Measurements from ENCODE around the gene AAGAB.

AAGAB gene

DNA sequence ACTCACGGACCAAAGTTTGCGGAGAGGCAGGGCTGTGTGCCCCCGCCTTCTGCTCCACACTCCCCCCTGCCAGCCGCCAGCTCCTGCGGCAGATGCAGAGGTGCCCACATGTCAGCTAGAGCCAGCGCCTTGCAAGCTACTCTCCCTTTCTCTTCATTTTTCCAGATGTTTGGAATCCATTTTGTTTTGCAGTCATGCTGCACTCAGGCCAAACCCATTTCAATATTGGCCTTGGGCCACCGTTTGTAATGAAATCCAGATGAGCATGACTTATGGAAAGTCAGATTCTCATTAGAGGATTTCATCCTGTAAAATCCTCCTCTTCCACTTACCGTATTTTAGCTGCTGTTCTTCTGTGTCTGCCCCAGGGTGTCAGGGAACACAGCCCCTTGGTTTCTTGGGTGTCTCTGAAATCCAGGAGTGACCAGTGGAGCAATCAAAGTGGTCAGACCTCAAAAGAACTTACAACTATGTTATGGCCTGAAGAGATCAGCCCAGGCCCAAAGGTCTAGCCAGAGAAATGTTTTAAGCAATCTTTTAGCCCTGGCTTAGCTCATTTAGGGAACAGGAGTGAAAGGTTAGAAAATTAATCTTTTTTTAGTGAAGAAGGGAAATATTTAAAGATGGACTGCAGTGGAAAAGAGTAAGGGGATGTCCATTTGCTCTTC, 65.8 kb downstream of the AAGAB start:
- DNase-seq (ENCODE audit: low read depth): no peak

- no peak for DNase-seq (ENCODE audit: low read depth)
These were observed 67.1 kb downstream of the AAGAB start for GRCh38 chr15:67187351-67187854.

DNA sequence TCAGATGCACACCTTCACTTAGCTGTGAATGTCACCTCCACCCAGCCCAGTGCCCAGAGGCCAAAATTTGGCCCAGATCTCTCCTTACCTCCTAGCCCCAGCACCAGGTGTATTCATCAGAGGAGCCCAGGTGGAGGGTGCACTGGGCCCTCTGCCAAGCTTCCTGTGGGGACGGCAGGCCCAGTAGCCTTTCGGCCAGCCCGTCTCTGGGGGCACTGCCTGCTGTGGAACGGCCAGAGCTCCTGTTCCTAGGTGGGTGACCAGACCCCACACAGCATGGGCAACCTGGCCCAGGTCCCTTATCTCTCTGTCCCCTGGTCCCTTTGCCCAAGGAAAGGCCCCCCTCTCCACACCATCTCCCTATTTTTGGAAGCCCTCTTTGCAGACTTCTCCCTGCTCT, 67.8 kb downstream of the AAGAB start:
- no peak for DNase-seq (ENCODE audit: low read depth)

- DNase-seq (ENCODE audit: low read depth): no peak
These were observed 68.2 kb downstream of the AAGAB start for GRCh38 chr15:67186226-67186649.

- DNase-seq (ENCODE audit: low read depth): no peak
These were observed 68.7 kb downstream of the AAGAB start for GRCh38 chr15:67185621-67186225.

- no peak for DNase-seq (ENCODE audit: low read depth)
These were observed 69.4 kb downstream of the AAGAB start for GRCh38 chr15:67185051-67185450.

- no peak for DNase-seq (ENCODE audit: low read depth)
These were observed 70.1 kb downstream of the AAGAB start for GRCh38 chr15:67184208-67184925.

- no peak for DNase-seq (ENCODE audit: low read depth)
These were observed 70.9 kb downstream of the AAGAB start for GRCh38 chr15:67183443-67184169.

- DNase-seq (ENCODE audit: low read depth): no peak
These were observed 73.2 kb downstream of the AAGAB start for GRCh38 chr15:67181221-67181639.

DNA sequence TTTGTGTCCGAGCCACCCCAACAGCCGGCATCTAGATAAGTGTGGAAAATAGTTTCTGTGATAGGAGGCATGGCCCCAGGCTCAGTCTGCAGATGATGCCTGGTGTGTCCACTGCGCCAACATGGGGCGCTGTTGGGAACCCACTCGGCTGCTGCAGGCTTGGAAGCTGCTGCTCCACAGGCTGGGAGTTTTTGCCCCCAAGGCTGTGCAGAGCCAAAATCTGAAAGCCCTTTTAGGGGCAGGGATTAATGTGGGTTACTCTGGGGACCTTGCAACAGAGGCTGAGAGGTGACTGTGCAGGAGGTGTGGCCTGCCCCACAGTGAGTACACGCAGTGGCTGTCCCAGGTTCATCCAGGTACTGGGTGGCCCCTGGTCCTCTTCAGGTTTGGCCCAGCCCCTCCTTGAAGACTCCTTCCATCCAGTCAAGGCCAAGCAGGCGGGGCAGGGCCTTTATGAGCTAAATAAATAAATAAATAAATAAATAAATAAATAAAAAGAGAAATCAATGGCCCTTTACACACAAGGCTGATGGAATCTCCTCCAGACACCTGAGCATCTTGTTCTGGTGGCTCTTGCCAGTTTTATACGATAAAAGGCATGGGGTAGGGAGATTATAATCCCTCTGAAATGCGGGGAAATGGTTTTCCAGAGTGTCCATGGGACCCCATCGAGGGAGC, 73.8 kb downstream of the AAGAB start:
- DNase-seq (ENCODE audit: low read depth): no peak

DNA sequence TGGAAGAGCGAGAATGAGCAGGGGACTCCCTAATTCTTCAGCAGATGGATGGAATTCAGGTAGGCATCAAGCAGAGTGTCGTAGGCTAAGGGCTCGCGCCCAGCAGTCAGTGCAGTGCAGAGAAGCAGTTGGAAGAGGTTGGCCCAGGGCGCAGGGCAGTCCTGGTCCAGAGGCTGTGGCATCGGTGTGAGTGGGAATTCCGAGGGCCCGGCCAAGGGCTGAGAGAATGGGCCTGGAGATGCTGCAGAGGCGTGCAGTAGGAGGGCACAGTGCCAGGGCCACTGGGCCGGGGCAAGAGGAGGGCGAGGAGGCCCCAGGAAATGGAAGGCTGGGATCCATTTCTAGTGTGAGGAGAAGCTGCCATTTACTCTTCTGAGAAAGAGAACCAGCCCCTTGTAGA, 74.4 kb downstream of the AAGAB start:
- DNase-seq (ENCODE audit: low read depth): no peak

- no peak for DNase-seq (ENCODE audit: low read depth)
These were observed 75.0 kb downstream of the AAGAB start for GRCh38 chr15:67179411-67179995.

GRCh38 chr15:67178569-67179210, 75.8 kb downstream of the AAGAB start:
- DNase-seq (ENCODE audit: low read depth): peak; percentile 97

- DNase-seq (ENCODE audit: low read depth): peak; percentile 61
These were observed 76.7 kb downstream of the AAGAB start for GRCh38 chr15:67177752-67178151.

DNA sequence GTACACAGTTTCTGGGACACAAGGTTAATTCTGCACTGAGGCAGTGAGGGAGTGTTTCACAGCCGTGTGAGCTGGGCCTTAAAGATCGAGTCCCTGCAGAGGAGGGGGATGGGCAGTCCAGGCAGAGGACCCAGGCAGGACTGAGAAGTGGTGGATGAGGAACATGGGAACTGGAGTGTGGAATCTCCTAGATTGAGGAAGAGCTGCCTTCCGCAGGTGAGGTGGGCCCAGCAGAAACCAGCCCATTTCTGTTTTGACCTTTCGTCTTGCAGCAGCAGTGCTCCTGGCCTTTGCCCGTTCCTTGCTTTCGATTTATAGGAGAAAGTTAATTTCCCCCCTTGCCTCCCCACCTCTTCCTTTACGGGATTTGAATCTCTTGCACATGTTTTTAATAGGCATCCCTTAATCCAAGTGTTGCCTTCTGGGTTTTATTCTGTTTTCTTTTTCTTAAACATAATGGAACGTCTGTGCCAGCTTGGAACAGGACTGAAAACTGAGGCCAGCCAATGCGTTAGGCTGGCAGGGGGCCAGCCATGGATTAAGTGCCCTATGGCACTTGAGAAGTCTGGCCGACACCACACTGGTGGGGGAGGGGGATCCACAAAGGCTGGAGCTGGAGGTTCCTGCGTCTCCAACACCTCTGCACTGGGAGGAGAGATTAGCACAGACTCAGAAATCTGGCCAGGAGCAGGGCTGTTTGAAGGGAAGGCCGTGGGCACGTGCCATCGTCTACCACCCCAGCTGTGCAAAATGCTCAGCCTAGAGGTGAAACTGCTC, 78.1 kb downstream of the AAGAB start:
- no peak for DNase-seq (ENCODE audit: low read depth)

DNA sequence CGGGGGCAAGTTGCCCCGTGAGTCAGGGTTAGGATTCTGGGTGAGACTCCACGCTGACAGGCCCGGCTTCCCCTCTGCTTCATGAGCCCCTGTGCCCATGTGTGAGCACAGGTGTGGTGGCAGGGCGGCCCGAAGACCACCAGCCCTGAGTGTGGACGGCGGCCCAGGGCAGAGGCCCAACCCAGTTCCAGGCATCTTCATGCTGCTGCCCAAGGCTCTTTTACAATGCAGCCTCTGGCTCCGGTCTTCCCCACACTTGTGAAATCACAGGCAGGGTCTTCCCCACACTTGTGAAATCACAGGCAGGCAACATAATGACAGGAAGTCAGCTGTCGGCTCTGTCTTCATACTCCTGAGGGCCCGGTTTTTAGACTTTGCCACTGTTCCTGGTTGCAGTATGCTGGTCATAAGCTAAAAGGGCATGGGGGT, 78.8 kb downstream of the AAGAB start:
- no peak for DNase-seq (ENCODE audit: low read depth)

DNA sequence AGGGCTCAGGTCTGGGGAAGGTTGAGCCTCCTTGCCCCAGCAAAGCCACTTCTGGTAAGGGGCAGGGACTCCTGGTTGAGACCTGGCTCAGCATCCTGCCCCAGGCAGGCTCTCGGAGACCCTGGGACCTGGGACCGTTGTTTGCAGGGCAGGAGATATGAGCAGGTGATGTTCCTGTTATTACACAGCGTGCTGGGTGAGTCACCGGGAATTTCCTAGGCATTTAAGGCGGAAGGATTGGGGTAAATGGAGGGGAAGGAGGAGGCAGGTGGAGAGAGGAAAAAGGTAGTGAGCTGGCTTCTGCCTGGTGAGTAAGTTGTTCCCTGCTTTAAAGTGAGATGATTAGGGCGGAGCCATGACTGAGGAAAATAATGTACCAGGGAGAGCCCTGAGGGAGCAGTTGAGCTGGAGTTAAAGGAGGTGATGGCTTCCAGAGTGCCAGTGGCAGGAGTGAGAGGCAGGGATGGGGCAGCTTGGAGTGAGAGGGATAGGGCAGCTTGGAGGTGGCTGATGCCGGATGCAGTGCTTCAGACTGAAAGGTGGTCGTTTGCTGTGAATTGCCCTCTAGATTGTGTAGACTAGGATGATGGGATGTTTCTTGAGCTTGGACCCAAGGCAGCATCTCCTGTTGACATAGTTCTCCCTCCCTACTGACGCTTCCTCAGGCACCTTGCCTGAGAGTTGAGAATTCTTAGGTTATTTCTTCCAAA, 79.4 kb downstream of the AAGAB start:
- peak; percentile 81 for DNase-seq (ENCODE audit: low read depth)

- no peak for DNase-seq (ENCODE audit: low read depth)
These were observed 80.0 kb downstream of the AAGAB start for GRCh38 chr15:67174446-67174845.

DNA sequence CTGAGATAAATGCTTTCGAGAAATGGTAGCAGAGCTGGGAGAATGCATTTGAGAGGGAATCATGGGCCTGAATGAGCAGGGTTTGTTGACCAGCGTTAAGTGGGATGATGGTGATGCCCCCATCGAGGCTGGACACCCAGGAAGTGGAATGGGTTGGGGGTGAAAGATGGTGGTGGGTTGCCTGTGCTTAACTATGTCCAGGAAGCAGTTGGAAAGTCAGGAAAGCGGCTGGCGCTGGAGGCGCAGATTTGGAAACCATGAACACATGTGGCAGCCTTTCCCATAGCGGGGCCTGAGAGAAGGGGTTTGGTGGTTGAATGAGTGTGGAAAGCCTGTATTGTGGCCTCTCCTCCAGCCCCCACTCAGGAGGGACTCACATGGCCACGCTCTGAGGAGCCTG, 80.7 kb downstream of the AAGAB start:
- DNase-seq (ENCODE audit: low read depth): no peak

Measured in ELR (cell line).